ENCODE measurements around the gene RTL10.

The RTL10 gene

GRCh38 chr22:19821523-19822300, 33.0 kb downstream of the RTL10 start:
- no peak for DNase-seq

- DNase-seq: no peak
Observed at GRCh38 chr22:19820880-19821522, 33.7 kb downstream of the RTL10 start.

GRCh38 chr22:19819911-19820879, 34.5 kb downstream of the RTL10 start:
- DNase-seq: no peak

- DNase-seq: no peak
Observed at GRCh38 chr22:19819208-19819910, 35.3 kb downstream of the RTL10 start.

GRCh38 chr22:19818324-19819207, 36.1 kb downstream of the RTL10 start:
- no peak for DNase-seq

GRCh38 chr22:19816372-19817119, 38.1 kb downstream of the RTL10 start:
- DNase-seq: no peak

- DNase-seq: no peak
Observed at GRCh38 chr22:19815823-19816290, 38.8 kb downstream of the RTL10 start.

- DNase-seq: no peak
Observed at GRCh38 chr22:19815093-19815822, 39.4 kb downstream of the RTL10 start.

- no peak for DNase-seq
Observed at GRCh38 chr22:19814428-19814827, 40.2 kb downstream of the RTL10 start.

- no peak for DNase-seq
Observed at GRCh38 chr22:19812910-19813309, 41.8 kb downstream of the RTL10 start.

- peak; percentile 6 for DNase-seq
Observed at GRCh38 chr22:19811811-19812771, 42.6 kb downstream of the RTL10 start.

GRCh38 chr22:19811211-19811621, 43.5 kb downstream of the RTL10 start:
- no peak for DNase-seq

GRCh38 chr22:19810381-19811201, 44.1 kb downstream of the RTL10 start:
- no peak for DNase-seq

- no peak for DNase-seq
Observed at GRCh38 chr22:19809741-19810140, 44.9 kb downstream of the RTL10 start.

GRCh38 chr22:19808873-19809478, 45.7 kb downstream of the RTL10 start:
- no peak for DNase-seq

GRCh38 chr22:19807914-19808872, 46.5 kb downstream of the RTL10 start:
- DNase-seq: no peak
